Measurements from ENCODE around the gene AGPAT3.

DNA sequence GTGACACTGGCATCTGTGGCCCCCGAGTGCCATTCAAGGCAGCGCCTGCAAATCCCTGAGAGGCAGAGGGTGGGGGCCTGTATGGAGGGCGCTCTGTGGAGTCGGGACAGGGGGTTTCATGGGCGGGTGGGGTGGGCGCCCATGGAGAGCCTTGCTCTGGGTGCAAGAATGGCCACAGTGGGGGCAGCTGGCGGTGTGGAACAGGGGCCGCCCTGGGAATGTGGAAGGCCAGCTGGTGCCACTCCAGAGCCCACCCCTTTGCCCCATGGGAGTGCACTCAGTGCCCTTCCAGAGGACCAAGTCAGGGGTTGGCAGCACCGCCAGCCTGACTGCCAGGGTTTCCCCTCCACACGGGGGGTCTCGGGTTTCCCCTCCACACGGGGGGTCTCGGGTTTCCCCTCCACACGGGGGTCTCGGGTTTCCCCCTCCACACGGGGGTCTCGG lies 92.1 kb downstream of the AGPAT3 start:
- TF ChIP-seq, protein P1, sequence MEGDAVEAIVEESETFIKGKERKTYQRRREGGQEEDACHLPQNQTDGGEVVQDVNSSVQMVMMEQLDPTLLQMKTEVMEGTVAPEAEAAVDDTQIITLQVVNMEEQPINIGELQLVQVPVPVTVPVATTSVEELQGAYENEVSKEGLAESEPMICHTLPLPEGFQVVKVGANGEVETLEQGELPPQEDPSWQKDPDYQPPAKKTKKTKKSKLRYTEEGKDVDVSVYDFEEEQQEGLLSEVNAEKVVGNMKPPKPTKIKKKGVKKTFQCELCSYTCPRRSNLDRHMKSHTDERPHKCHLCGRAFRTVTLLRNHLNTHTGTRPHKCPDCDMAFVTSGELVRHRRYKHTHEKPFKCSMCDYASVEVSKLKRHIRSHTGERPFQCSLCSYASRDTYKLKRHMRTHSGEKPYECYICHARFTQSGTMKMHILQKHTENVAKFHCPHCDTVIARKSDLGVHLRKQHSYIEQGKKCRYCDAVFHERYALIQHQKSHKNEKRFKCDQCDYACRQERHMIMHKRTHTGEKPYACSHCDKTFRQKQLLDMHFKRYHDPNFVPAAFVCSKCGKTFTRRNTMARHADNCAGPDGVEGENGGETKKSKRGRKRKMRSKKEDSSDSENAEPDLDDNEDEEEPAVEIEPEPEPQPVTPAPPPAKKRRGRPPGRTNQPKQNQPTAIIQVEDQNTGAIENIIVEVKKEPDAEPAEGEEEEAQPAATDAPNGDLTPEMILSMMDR (IDR thresholded peaks at IDR 0.05): no peak
- no peak for TF ChIP-seq ZFX (IDR thresholded peaks at IDR 0.05; ENCODE audit: borderline replicate concordance)
